ENCODE measurements around the gene MKRN3.
"Not testable (repeated sequence)": the region's sequence is repeated elsewhere in the genome, so short reads cannot be mapped to it uniquely, and the experiment has no call there.

Gene MKRN3

GRCh38 chr15:23576061-23576460, 10.6 kb downstream of the MKRN3 start:
- H3K4me3 ChIP-seq (ENCODE audit: low read depth in 1 of 5, low read length in 5 of 5): no peak overlapping the region
- H3K9ac ChIP-seq (ENCODE audit: low read length in 5 of 5): no peak overlapping the region

GRCh38 chr15:23578521-23579150, 13.2 kb downstream of the MKRN3 start:
- Histone ChIP-seq H3K4me3 (ENCODE audit: low read depth in 1 of 5, low read length in 5 of 5) (no peak overlapping the region), H3K27ac (ENCODE audit: low read depth, low read length) (no peak overlapping the region), H3K36me3 (ENCODE audit: control insufficient read depth in 5 of 5, insufficient read depth in 5 of 5, low read length in 5 of 5) (no peaks in the 10 kb centered on the region)

More at GRCh38 chr15:23576061-23576460, 10.6 kb downstream of the MKRN3 start:
- Histone ChIP-seq H3K27ac (ENCODE audit: low read depth, low read length) (no peak overlapping the region), H3K36me3 (ENCODE audit: control insufficient read depth in 5 of 5, insufficient read depth in 5 of 5, low read length in 5 of 5) (no peaks in the 10 kb centered on the region), H3K27me3 (ENCODE audit: control insufficient read depth in 5 of 5, insufficient read depth in 4 of 5, low read length in 5 of 5) (no peaks in the 10 kb centered on the region), H3K4me1 (ENCODE audit: control insufficient read depth in 5 of 5, insufficient read depth in 5 of 5, low read length in 5 of 5) (no peaks in the 10 kb centered on the region), H3K9me3 (ENCODE audit: control insufficient read depth in 5 of 5, low read length in 5 of 5) (no peaks in the 10 kb centered on the region)

GRCh38 chr15:23588268-23588667, 22.8 kb downstream of the MKRN3 start:
- Histone ChIP-seq H3K9ac (ENCODE audit: low read length in 5 of 5) (no peak overlapping the region), H3K9me3 (ENCODE audit: control insufficient read depth in 5 of 5, low read length in 5 of 5) (no peaks in the 10 kb centered on the region), H3K4me1 (ENCODE audit: control insufficient read depth in 5 of 5, insufficient read depth in 5 of 5, low read length in 5 of 5) (no peaks in the 10 kb centered on the region), H3K4me3 (ENCODE audit: low read depth in 1 of 5, low read length in 5 of 5) (no peak overlapping the region), H3K36me3 (ENCODE audit: control insufficient read depth in 5 of 5, insufficient read depth in 5 of 5, low read length in 5 of 5) (no peaks in the 10 kb centered on the region), H3K27ac (ENCODE audit: low read depth, low read length) (no peak overlapping the region), H3K27me3 (ENCODE audit: control insufficient read depth in 5 of 5, insufficient read depth in 4 of 5, low read length in 5 of 5) (peaks cover 0 to 3% (median 0%) of the 10 kb centered on the region in 5 donors)

More at GRCh38 chr15:23578521-23579150, 13.2 kb downstream of the MKRN3 start:
- H3K9me3 ChIP-seq (ENCODE audit: control insufficient read depth in 5 of 5, low read length in 5 of 5): no peaks in the 10 kb centered on the region
- no peak overlapping the region for H3K9ac ChIP-seq (ENCODE audit: low read length in 5 of 5)
- no peaks in the 10 kb centered on the region for H3K27me3 ChIP-seq (ENCODE audit: control insufficient read depth in 5 of 5, insufficient read depth in 4 of 5, low read length in 5 of 5)
- H3K4me1 ChIP-seq (ENCODE audit: control insufficient read depth in 5 of 5, insufficient read depth in 5 of 5, low read length in 5 of 5): no peaks in the 10 kb centered on the region

- no peak overlapping the region for H3K9ac ChIP-seq (ENCODE audit: low read length in 5 of 5)
- no peaks in the 10 kb centered on the region for H3K4me1 ChIP-seq (ENCODE audit: control insufficient read depth in 5 of 5, insufficient read depth in 5 of 5, low read length in 5 of 5)
- peaks cover 0 to 3% (median 0%) of the 10 kb centered on the region in 5 donors for H3K27me3 ChIP-seq (ENCODE audit: control insufficient read depth in 5 of 5, insufficient read depth in 4 of 5, low read length in 5 of 5)
- H3K9me3 ChIP-seq (ENCODE audit: control insufficient read depth in 5 of 5, low read length in 5 of 5): no peaks in the 10 kb centered on the region
- no peak overlapping the region for H3K4me3 ChIP-seq (ENCODE audit: low read depth in 1 of 5, low read length in 5 of 5)
- H3K36me3 ChIP-seq (ENCODE audit: control insufficient read depth in 5 of 5, insufficient read depth in 5 of 5, low read length in 5 of 5): no peaks in the 10 kb centered on the region
- no peak overlapping the region for H3K27ac ChIP-seq (ENCODE audit: low read depth, low read length)
Measured at GRCh38 chr15:23589012-23589411, 23.5 kb downstream of the MKRN3 start.

- H3K36me3 ChIP-seq (ENCODE audit: control insufficient read depth in 5 of 5, insufficient read depth in 5 of 5, low read length in 5 of 5): no peaks in the 10 kb centered on the region
- H3K4me1 ChIP-seq (ENCODE audit: control insufficient read depth in 5 of 5, insufficient read depth in 5 of 5, low read length in 5 of 5): no peaks in the 10 kb centered on the region
- no peaks in the 10 kb centered on the region for H3K9me3 ChIP-seq (ENCODE audit: control insufficient read depth in 5 of 5, low read length in 5 of 5)
Measured at GRCh38 chr15:23594252-23594770, 28.8 kb downstream of the MKRN3 start.

GRCh38 chr15:23595368-23595767, 29.9 kb downstream of the MKRN3 start:
- no peaks in the 10 kb centered on the region for H3K36me3 ChIP-seq (ENCODE audit: control insufficient read depth in 5 of 5, insufficient read depth in 5 of 5, low read length in 5 of 5)
- H3K9me3 ChIP-seq (ENCODE audit: control insufficient read depth in 5 of 5, low read length in 5 of 5): no peaks in the 10 kb centered on the region
- H3K4me3 ChIP-seq (ENCODE audit: low read depth in 1 of 5, low read length in 5 of 5): no peak overlapping the region
- no peak overlapping the region for H3K9ac ChIP-seq (ENCODE audit: low read length in 5 of 5)
- H3K27me3 ChIP-seq (ENCODE audit: control insufficient read depth in 5 of 5, insufficient read depth in 4 of 5, low read length in 5 of 5): no peaks in the 10 kb centered on the region
- no peak overlapping the region for H3K27ac ChIP-seq (ENCODE audit: low read depth, low read length)
- no peaks in the 10 kb centered on the region for H3K4me1 ChIP-seq (ENCODE audit: control insufficient read depth in 5 of 5, insufficient read depth in 5 of 5, low read length in 5 of 5)

More at GRCh38 chr15:23594252-23594770, 28.8 kb downstream of the MKRN3 start:
- Histone ChIP-seq H3K27ac (ENCODE audit: low read depth, low read length) (no peak overlapping the region), H3K9ac (ENCODE audit: low read length in 5 of 5) (no peak overlapping the region), H3K27me3 (ENCODE audit: control insufficient read depth in 5 of 5, insufficient read depth in 4 of 5, low read length in 5 of 5) (no peaks in the 10 kb centered on the region), H3K4me3 (ENCODE audit: low read depth in 1 of 5, low read length in 5 of 5) (no peak overlapping the region)

- Histone ChIP-seq H3K36me3 (ENCODE audit: control insufficient read depth in 5 of 5, insufficient read depth in 5 of 5, low read length in 5 of 5) (no peaks in the 10 kb centered on the region), H3K27ac (ENCODE audit: low read depth, low read length) (no peak overlapping the region), H3K4me3 (ENCODE audit: low read depth in 1 of 5, low read length in 5 of 5) (no peak overlapping the region), H3K27me3 (ENCODE audit: control insufficient read depth in 5 of 5, insufficient read depth in 4 of 5, low read length in 5 of 5) (no peaks in the 10 kb centered on the region), H3K9ac (ENCODE audit: low read length in 5 of 5) (no peak overlapping the region), H3K4me1 (ENCODE audit: control insufficient read depth in 5 of 5, insufficient read depth in 5 of 5, low read length in 5 of 5) (no peaks in the 10 kb centered on the region), H3K9me3 (ENCODE audit: control insufficient read depth in 5 of 5, low read length in 5 of 5) (no peaks in the 10 kb centered on the region)
Measured at GRCh38 chr15:23596736-23597135, 31.3 kb downstream of the MKRN3 start.

- not testable (repeated sequence) for H3K27me3 ChIP-seq (ENCODE audit: control insufficient read depth in 5 of 5, insufficient read depth in 4 of 5, low read length in 5 of 5); H3K4me3 ChIP-seq (ENCODE audit: low read depth in 1 of 5, low read length in 5 of 5); H3K4me1 ChIP-seq (ENCODE audit: control insufficient read depth in 5 of 5, insufficient read depth in 5 of 5, low read length in 5 of 5); H3K36me3 ChIP-seq (ENCODE audit: control insufficient read depth in 5 of 5, insufficient read depth in 5 of 5, low read length in 5 of 5); H3K9me3 ChIP-seq (ENCODE audit: control insufficient read depth in 5 of 5, low read length in 5 of 5); H3K9ac ChIP-seq (ENCODE audit: low read length in 5 of 5); H3K27ac ChIP-seq (ENCODE audit: low read depth, low read length)
Measured at GRCh38 chr15:23597278-23597677, 31.8 kb downstream of the MKRN3 start.

- no peaks in the 10 kb centered on the region for H3K27me3 ChIP-seq (ENCODE audit: control insufficient read depth in 5 of 5, insufficient read depth in 4 of 5, low read length in 5 of 5)
- no peak overlapping the region for H3K27ac ChIP-seq (ENCODE audit: low read depth, low read length)
- H3K9ac ChIP-seq (ENCODE audit: low read length in 5 of 5): no peak overlapping the region
- no peaks in the 10 kb centered on the region for H3K4me1 ChIP-seq (ENCODE audit: control insufficient read depth in 5 of 5, insufficient read depth in 5 of 5, low read length in 5 of 5)
- H3K4me3 ChIP-seq (ENCODE audit: low read depth in 1 of 5, low read length in 5 of 5): no peak overlapping the region
- no peaks in the 10 kb centered on the region for H3K36me3 ChIP-seq (ENCODE audit: control insufficient read depth in 5 of 5, insufficient read depth in 5 of 5, low read length in 5 of 5)
- no peaks in the 10 kb centered on the region for H3K9me3 ChIP-seq (ENCODE audit: control insufficient read depth in 5 of 5, low read length in 5 of 5)
Measured at GRCh38 chr15:23599053-23599452, 33.6 kb downstream of the MKRN3 start.

- no peaks in the 10 kb centered on the region for H3K36me3 ChIP-seq (ENCODE audit: control insufficient read depth in 5 of 5, insufficient read depth in 5 of 5, low read length in 5 of 5)
- H3K27me3 ChIP-seq (ENCODE audit: control insufficient read depth in 5 of 5, insufficient read depth in 4 of 5, low read length in 5 of 5): no peaks in the 10 kb centered on the region
- H3K27ac ChIP-seq (ENCODE audit: low read depth, low read length): no peak overlapping the region
- no peaks in the 10 kb centered on the region for H3K4me1 ChIP-seq (ENCODE audit: control insufficient read depth in 5 of 5, insufficient read depth in 5 of 5, low read length in 5 of 5)
- H3K9me3 ChIP-seq (ENCODE audit: control insufficient read depth in 5 of 5, low read length in 5 of 5): no peaks in the 10 kb centered on the region
- H3K4me3 ChIP-seq (ENCODE audit: low read depth in 1 of 5, low read length in 5 of 5): no peak overlapping the region
- no peak overlapping the region for H3K9ac ChIP-seq (ENCODE audit: low read length in 5 of 5)
Measured at GRCh38 chr15:23602124-23602523, 36.6 kb downstream of the MKRN3 start.
